Astrocyte of the spinal cord (primary cell): ENCODE measurements around the gene LINC01488.
A peak's percentile ranks its signal among the peaks of the same experiment; 100 is the strongest.

ENCODE experiments used
- DNase-seq: peaks from one replicate; pipeline ENCODE4 v3.0.0; 2011; ENCODE audit warnings: low read depth, low spot score
- H3K4me3 ChIP-seq: 2 replicates; pipeline ENCODE4 v1.5.1; 2011; ENCODE audit warnings: low read depth, mild to moderate bottlenecking, low read length, moderate library complexity
- in situ Hi-C: cut with HindIII; loops from 2 replicates; pipeline ENCODE4 v1.10.0; 2017; ENCODE audit warnings: low sequenced_read_pairs
- TF ChIP-seq, protein P1 (sequence below): IDR thresholded peaks from 2 replicates; pipeline ENCODE4 v1.5.1; 2012; ENCODE audit warnings: low read depth, mild to moderate bottlenecking, low read length, inconsistent platforms

The LINC01488 gene

DNA sequence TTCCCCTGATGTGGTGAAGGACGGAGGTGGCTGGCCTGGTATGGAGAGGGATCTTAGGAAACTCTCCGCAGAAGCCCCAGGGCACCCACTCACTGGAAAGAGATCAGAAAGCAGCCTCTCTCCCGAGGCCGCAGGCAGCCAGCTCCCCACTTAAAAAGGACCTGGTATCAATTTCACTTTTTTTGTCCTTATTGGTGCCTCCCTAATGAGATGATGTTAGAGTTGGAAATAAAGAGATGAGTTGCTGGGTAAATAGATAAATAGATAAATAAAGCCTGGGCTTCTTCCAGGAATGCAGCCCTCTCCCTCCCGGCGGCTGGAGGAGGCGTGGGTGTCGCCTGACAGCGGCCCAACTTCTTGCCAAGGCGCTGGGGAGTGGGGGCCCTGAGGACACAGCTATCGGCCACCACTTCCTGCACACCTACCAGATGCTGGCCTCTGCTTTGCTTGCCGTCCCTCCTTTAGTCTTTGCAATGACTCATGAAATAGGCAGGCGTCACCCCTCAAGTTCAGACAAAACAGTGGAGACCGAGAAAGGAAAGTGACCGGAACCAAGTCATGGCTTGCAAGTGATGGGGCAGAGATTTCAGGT is 42.9 kb downstream of the LINC01488 start:
- TF ChIP-seq, protein P1, sequence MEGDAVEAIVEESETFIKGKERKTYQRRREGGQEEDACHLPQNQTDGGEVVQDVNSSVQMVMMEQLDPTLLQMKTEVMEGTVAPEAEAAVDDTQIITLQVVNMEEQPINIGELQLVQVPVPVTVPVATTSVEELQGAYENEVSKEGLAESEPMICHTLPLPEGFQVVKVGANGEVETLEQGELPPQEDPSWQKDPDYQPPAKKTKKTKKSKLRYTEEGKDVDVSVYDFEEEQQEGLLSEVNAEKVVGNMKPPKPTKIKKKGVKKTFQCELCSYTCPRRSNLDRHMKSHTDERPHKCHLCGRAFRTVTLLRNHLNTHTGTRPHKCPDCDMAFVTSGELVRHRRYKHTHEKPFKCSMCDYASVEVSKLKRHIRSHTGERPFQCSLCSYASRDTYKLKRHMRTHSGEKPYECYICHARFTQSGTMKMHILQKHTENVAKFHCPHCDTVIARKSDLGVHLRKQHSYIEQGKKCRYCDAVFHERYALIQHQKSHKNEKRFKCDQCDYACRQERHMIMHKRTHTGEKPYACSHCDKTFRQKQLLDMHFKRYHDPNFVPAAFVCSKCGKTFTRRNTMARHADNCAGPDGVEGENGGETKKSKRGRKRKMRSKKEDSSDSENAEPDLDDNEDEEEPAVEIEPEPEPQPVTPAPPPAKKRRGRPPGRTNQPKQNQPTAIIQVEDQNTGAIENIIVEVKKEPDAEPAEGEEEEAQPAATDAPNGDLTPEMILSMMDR = no peak
- no peak overlapping the region for H3K4me3 ChIP-seq
- in situ Hi-C loops = no loop called here
- peak; percentile 25 for DNase-seq

DNA sequence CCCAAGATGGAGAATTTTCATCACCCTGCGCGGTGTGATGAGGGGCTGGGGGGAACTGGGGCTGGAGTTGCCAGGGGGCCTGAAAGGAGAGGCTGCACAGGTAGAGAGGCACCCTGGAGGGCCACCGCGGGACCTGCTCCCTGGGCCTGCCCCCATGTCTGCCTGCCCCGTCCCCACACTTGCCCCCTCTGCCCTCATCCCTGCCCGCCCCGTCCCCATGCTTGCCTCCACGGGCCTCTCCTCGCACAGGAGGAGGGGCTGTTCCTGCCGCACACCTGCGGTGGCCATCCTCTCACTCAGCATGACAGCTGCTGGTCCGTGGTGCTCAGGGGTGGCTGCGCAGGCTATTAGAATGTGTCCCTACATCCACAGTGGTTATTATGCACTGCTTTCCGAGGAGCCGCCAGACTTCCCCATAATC is 43.5 kb downstream of the LINC01488 start:
- no peak overlapping the region for H3K4me3 ChIP-seq
- TF ChIP-seq, protein P1 = no peak
- DNase-seq = no peak
- in situ Hi-C loops = no loop called here

DNA sequence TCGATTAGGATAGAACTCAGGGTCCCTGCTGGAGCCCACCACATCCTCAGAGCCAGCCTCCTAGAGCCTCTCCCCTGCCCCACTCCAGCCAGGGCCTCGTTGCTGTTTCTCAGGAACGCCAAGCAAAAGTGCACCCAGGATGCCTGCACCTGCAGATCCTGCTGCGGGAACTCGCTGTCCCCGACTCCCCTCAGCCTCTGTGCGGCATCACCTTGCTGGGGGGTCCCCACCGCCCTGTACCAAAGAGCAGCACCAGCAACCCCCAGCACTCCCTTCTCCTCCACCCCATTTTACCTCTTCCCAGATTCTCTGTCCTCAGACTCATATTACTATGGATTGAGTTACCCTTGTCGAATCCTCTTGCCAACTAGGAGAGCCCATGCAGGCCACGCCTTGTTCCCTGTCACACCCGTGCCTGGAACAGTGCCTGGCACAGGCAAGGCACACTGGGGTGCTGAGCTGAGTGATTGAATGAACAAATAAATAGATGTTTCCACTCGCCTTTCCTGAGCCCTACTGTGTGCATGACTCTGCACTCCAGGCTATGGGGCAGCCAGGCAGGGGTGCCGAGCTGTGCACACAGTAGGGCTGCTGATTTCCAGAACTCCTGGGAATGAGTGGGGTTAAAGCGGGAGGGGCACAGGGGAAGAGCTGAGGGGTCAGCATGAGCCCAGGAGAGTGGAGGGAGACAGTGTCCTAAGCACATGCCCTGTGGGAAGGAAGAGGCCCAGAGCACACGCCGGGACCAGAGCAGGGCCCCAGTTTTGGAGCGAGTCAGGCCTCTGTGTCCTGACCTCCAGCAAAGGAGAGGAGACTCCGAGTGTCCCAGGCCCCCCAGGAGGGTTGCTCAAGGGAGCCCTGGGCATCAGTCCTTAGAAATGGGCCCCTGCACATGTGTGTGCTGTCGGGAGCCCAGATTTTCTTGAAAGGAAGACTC is 44.3 kb downstream of the LINC01488 start:
- no peak overlapping the region for H3K4me3 ChIP-seq
- TF ChIP-seq, protein P1 = no peak
- in situ Hi-C loops = no loop called here
- no peak for DNase-seq

DNA sequence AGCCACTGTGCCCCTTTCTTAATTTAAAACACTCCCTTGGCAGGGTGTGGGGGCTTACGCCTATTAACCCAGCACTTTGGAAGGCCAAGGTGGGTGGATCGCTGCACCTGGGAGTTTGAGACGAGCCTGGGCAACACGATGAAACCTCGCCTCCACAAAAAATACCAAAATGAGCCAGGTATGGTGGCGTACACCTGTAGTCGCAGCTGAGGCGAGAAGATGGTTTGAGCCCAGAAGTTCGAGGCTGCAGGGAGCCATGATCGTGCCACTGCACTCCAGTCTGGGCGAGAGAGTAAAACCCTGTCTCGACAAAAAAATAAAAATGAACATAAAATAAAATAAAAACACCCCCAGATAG is 45.0 kb downstream of the LINC01488 start:
- in situ Hi-C loops = no loop called here
- DNase-seq = no peak
- TF ChIP-seq, protein P1 = no peak
- H3K4me3 ChIP-seq = no peak overlapping the region

DNA sequence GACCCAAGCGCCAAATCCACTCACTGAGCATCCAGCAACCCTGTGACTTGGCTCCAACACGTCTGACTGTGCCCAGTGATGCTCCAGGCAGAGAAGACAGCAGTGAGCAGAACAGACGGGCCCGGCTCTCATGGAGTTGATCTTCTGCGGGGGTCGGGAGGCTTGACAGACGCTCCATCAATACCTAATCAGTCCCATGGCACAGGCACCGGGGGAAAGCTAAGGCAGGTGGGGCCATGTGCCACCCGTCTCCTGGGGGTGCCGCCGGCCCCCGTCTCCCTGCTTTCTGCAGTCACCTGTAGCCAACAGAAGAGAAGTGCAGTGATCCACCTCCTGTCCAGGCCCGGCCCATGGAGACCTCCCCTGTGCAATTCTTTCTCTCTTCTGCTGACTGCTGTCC is 47.5 kb downstream of the LINC01488 start:
- TF ChIP-seq, protein P1 = no peak
- no peak for DNase-seq
- no peak overlapping the region for H3K4me3 ChIP-seq
- in situ Hi-C loops = no loop called here

DNA sequence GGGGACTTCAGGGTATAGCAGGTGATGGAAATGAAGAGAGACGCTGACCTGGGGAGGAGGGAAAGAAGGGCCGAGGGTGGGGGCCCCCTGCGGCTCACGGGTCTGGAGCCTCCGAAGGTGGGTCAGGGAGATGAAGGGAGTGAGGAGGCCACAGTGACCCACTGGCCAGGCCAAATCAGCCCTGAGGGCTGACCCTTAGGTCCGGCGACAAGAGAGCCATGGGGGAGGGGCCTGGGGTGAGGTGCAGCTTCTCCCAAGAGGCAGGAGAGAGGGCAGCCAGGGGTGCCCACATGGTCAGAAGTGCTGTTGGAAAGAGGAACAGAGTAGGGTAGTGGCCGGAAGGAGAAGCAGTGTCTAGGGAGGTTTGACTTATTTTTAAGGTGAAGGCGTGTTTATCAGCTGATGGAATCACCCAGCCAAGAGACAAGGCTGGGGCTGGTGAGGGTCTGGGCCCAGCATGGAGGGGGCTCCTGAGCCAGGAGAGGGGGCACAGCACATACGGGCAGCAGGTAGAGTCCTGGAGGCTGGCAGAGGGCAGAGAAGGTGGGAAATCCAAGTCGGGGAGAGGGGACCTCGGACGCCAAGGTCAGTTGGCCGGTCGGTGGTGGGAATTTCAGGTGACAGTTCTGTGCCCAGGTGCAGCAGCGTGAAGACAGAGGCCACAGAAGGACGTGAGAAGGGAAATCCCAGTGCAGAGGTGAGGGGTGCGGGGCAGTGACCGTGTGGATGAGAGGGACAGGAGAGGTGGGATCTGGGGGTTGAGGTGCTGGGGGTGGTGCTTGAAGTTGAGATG is 49.0 kb downstream of the LINC01488 start:
- TF ChIP-seq, protein P1 = no peak
- DNase-seq = no peak
- no peak overlapping the region for H3K4me3 ChIP-seq
- in situ Hi-C loops = no loop called here
